ENCODE measurements around the gene ABCA7. TPM values are rescaled to one million over a fixed set of nuclear protein-coding genes. Genes with fewer than 3 reads are reported as not detected.

The ABCA7 gene
- polyA plus RNA-seq, 1 donor from 2014 or later, result 51.8 TPM

DNA sequence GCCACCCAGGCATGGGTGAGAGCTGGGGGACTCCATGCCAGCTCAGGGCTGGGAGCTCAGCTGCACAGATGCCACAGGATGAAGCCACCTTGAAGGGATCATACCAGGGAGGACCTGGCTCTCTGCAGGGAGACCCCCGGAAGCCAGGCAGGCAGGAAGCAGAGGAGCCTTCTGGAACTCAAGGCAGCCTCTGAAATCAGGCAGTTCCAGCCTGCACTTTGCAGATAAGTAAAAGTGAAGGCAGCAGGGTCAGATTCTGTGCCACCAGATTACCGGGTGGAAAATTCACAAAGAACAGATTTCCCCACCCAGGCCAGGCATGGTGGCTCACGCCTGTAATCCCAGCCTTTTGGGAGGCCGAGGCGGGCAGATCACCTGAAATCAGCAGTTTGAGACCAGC lies 21.5 kb upstream of the ABCA7 start:
- Histone ChIP-seq H4K20me1 (ENCODE audit: insufficient read depth) (peaks cover 12% of the 10 kb centered on the region), H3K9me2 (ENCODE audit: insufficient read depth, low read length) (no peaks in the 10 kb centered on the region), H2AFZ (ENCODE audit: low read depth, low read length) (no peak overlapping the region), H3K79me2 (replicated peaks; ENCODE audit: insufficient read depth, low read length) (peaks cover 43% of the 10 kb centered on the region), H3K4me2 (ENCODE audit: low read length) (no peak overlapping the region), H3K27me3 (ENCODE audit: insufficient read depth, low read depth, low read length) (no peaks in the 10 kb centered on the region), H3F3A (ENCODE audit: insufficient read depth, low read length, poor library complexity, severe bottlenecking) (no peaks in the 10 kb centered on the region), H3K9me3 (ENCODE audit: low read length) (no peaks in the 10 kb centered on the region), H3K27ac (ENCODE audit: low read length) (no peak overlapping the region), H3K4me3 (ENCODE audit: low read length) (peak overlapping the region; percentile 16), H3K9ac (ENCODE audit: low read length) (peak overlapping the region; percentile 16), H3K36me3 (ENCODE audit: insufficient read depth, low read length) (no peaks in the 10 kb centered on the region)
- TF ChIP-seq POLR2AphosphoS5 (IDR thresholded peaks at IDR 0.05), result no peak
- TF ChIP-seq SMC3 (conservative IDR thresholded peaks at IDR 0.05; ENCODE audit: poor library complexity), result no peak
- TF ChIP-seq, protein P1, sequence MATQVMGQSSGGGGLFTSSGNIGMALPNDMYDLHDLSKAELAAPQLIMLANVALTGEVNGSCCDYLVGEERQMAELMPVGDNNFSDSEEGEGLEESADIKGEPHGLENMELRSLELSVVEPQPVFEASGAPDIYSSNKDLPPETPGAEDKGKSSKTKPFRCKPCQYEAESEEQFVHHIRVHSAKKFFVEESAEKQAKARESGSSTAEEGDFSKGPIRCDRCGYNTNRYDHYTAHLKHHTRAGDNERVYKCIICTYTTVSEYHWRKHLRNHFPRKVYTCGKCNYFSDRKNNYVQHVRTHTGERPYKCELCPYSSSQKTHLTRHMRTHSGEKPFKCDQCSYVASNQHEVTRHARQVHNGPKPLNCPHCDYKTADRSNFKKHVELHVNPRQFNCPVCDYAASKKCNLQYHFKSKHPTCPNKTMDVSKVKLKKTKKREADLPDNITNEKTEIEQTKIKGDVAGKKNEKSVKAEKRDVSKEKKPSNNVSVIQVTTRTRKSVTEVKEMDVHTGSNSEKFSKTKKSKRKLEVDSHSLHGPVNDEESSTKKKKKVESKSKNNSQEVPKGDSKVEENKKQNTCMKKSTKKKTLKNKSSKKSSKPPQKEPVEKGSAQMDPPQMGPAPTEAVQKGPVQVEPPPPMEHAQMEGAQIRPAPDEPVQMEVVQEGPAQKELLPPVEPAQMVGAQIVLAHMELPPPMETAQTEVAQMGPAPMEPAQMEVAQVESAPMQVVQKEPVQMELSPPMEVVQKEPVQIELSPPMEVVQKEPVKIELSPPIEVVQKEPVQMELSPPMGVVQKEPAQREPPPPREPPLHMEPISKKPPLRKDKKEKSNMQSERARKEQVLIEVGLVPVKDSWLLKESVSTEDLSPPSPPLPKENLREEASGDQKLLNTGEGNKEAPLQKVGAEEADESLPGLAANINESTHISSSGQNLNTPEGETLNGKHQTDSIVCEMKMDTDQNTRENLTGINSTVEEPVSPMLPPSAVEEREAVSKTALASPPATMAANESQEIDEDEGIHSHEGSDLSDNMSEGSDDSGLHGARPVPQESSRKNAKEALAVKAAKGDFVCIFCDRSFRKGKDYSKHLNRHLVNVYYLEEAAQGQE (IDR thresholded peaks at IDR 0.05; ENCODE audit: borderline replicate concordance), result no peak
- no peak for TF ChIP-seq MXI1 (conservative IDR thresholded peaks at IDR 0.05; ENCODE audit: poor library complexity, severe bottlenecking)
- TF ChIP-seq TAF1 (IDR thresholded peaks at IDR 0.05; ENCODE audit: low read depth), result no peak
- TF ChIP-seq EP300 (conservative IDR thresholded peaks at IDR 0.05; ENCODE audit: poor library complexity, severe bottlenecking), result no peak
- TF ChIP-seq EZH2 (IDR thresholded peaks at IDR 0.05; ENCODE audit: borderline replicate concordance, insufficient read depth, low read length, poor library complexity, severe bottlenecking), result no peak
- TF ChIP-seq RAD21 (conservative IDR thresholded peaks at IDR 0.05), result no peak
- TF ChIP-seq, protein P2, sequence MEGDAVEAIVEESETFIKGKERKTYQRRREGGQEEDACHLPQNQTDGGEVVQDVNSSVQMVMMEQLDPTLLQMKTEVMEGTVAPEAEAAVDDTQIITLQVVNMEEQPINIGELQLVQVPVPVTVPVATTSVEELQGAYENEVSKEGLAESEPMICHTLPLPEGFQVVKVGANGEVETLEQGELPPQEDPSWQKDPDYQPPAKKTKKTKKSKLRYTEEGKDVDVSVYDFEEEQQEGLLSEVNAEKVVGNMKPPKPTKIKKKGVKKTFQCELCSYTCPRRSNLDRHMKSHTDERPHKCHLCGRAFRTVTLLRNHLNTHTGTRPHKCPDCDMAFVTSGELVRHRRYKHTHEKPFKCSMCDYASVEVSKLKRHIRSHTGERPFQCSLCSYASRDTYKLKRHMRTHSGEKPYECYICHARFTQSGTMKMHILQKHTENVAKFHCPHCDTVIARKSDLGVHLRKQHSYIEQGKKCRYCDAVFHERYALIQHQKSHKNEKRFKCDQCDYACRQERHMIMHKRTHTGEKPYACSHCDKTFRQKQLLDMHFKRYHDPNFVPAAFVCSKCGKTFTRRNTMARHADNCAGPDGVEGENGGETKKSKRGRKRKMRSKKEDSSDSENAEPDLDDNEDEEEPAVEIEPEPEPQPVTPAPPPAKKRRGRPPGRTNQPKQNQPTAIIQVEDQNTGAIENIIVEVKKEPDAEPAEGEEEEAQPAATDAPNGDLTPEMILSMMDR (IDR thresholded peaks at IDR 0.05; ENCODE audit: poor library complexity, severe bottlenecking), result no peak

DNA sequence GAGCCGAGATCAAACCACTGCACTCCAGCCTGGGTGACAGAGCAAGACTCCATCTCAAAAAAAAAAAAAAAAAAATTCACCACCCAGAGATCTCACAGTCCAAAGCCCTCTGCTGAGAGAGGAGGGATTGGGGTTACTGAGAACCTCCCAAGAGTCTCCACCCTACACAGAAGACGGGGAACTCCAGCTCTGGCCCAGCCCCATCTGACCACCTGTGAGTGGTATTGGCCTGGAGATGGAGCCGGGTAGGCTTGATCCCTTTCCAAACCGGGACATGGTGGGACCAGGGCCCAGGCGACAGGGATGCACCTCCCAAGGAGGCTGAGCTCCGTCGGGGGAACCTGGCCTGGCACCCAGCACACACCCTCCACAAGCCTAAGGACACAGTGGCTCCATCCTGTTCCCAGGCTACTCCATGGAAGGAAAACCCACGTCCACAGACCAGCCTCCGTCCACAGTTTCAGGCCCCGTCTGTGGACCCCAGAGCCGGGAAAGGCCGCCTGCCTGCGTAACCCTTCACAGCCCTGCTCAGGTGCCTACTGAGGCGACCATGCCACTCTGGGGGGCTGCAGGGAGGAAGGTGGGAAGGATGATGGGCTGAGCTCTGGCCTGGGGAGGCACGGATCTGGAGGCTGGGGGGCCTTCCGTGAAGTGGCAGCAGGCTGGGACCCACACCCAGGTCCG lies 20.8 kb upstream of the ABCA7 start:
- H3K9me2 ChIP-seq (ENCODE audit: insufficient read depth, low read length), result no peaks in the 10 kb centered on the region
- H3K9ac ChIP-seq (ENCODE audit: low read length), result peak overlapping the region; percentile 85
- peak overlapping the region; percentile 95 for H3K4me3 ChIP-seq (ENCODE audit: low read length)

More for the DNA sequence above, 20.8 kb upstream of the ABCA7 start:
- Histone ChIP-seq H3K27me3 (ENCODE audit: insufficient read depth, low read depth, low read length) (no peaks in the 10 kb centered on the region), H3F3A (ENCODE audit: insufficient read depth, low read length, poor library complexity, severe bottlenecking) (no peaks in the 10 kb centered on the region), H3K79me2 (replicated peaks; ENCODE audit: insufficient read depth, low read length) (peaks cover 43% of the 10 kb centered on the region), H2AFZ (ENCODE audit: low read depth, low read length) (no peak overlapping the region), H3K9me3 (ENCODE audit: low read length) (no peaks in the 10 kb centered on the region), H3K4me2 (ENCODE audit: low read length) (no peak overlapping the region), H4K20me1 (ENCODE audit: insufficient read depth) (peaks cover 12% of the 10 kb centered on the region), H3K36me3 (ENCODE audit: insufficient read depth, low read length) (no peaks in the 10 kb centered on the region), H3K27ac (ENCODE audit: low read length) (no peak overlapping the region)
- TF ChIP-seq, protein P1 (IDR thresholded peaks at IDR 0.05; ENCODE audit: borderline replicate concordance), result no peak
- TF ChIP-seq RAD21 (conservative IDR thresholded peaks at IDR 0.05) (no peak), EZH2 (IDR thresholded peaks at IDR 0.05; ENCODE audit: borderline replicate concordance, insufficient read depth, low read length, poor library complexity, severe bottlenecking) (no peak), SMC3 (conservative IDR thresholded peaks at IDR 0.05; ENCODE audit: poor library complexity) (no peak), POLR2AphosphoS5 (IDR thresholded peaks at IDR 0.05) (no peak), TAF1 (IDR thresholded peaks at IDR 0.05; ENCODE audit: low read depth) (no peak), EP300 (conservative IDR thresholded peaks at IDR 0.05; ENCODE audit: poor library complexity, severe bottlenecking) (no peak), MXI1 (conservative IDR thresholded peaks at IDR 0.05; ENCODE audit: poor library complexity, severe bottlenecking) (no peak)
- TF ChIP-seq, protein P2 (IDR thresholded peaks at IDR 0.05; ENCODE audit: poor library complexity, severe bottlenecking), result no peak
